Spinal cord (tissue), 10 donors: Measurements from ENCODE around the gene IPCEF1. TPM values are rescaled to one million over a fixed set of nuclear protein-coding genes. Genes with fewer than 3 reads are reported as not detected.

Experiments used
- DNase-seq, 6 donors: peaks; one replicate each; pipeline versions ENCODE4 v3.0.0 to v3.0.0-alpha.2; 2013 to 2015; ENCODE audit warnings: low spot score in 6 of 6, low read depth in 4 of 6
- H3K27ac ChIP-seq: one replicate; pipeline ENCODE4 v1.5.1; 2013; ENCODE audit warnings: low read depth, low read length, control low read depth
- H3K27me3 ChIP-seq: one replicate; pipeline ENCODE4 v1.6.1; 2013; ENCODE audit warnings: low read length; ENCODE audit not compliant: control insufficient read depth, insufficient read depth
- H3K36me3 ChIP-seq: one replicate; pipeline ENCODE4 v1.6.1; 2013; ENCODE audit warnings: low read length; ENCODE audit not compliant: control insufficient read depth, insufficient read depth
- H3K4me1 ChIP-seq: one replicate; pipeline ENCODE4 v1.6.1; 2013; ENCODE audit warnings: low read length; ENCODE audit not compliant: control insufficient read depth, insufficient read depth
- H3K4me3 ChIP-seq: one replicate; pipeline ENCODE4 v1.5.1; 2013; ENCODE audit warnings: low read depth, low read length, control low read depth
- H3K9me3 ChIP-seq: one replicate; pipeline ENCODE4 v1.6.1; 2013; ENCODE audit warnings: low read length; ENCODE audit not compliant: control insufficient read depth, insufficient read depth
- WGBS: methylation state at CpG from one replicate; pipeline ENCODE4 v1.1.5; 2013; ENCODE audit warnings: missing lambda C conversion rate; ENCODE audit not compliant: insufficient coverage; 5-methylcytosine and 5-hydroxymethylcytosine counted together
- polyA plus RNA-seq, 2 donors: library from polyadenylated mRNA; unstranded; fragments of 120-200 nt; gene quantifications; one replicate each; pipeline ENCODE4 v1.2.1, GENCODE V29; 2013; ENCODE audit not compliant: insufficient read length in 2 of 2
- total RNA-seq, 2 donors: library from RNA; depleted of rRNA in 1 of 2; stranded (reverse); fragments of 120-200 nt in 1 of 2; fragments of >200 nt in 1 of 2; gene quantifications; one replicate each; pipeline versions ENCODE4 v1.2.3 to v1.2.4, GENCODE V29; 2013 to 2014
- donor health status: healthy.

The IPCEF1 gene
- total and polyA plus RNA-seq, 4 donors: 5.4 to 11.8 (median 8.2) TPM

DNA sequence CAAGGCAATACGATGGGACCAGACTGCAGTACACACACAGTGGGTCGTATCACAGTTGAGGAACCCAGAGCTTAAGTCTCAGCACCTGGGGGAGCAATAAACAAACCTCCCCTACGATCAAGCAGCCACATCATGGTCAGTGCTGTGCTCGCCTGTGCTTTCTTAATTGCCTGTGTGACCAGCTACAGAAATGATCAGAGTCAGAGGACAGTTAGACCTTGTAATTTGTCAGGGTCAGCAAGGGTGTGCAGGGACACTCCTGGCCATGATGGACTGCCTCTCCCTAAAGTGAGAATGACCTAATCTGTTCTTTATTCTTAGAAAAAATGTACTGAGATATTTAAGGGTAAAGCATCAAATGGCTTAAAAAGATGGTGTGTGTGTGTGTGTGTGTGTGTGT is 239.1 kb downstream of the IPCEF1 start:
- H3K9me3 ChIP-seq: no peaks in the 10 kb centered on the region
- H3K4me1 ChIP-seq: no peaks in the 10 kb centered on the region
- no peaks in the 10 kb centered on the region for H3K27me3 ChIP-seq
- no peak overlapping the region for H3K27ac ChIP-seq
- WGBS: 61% methylated on average over 4 of the region's 4 CpGs
- H3K36me3 ChIP-seq: no peaks in the 10 kb centered on the region
- no peak overlapping the region for H3K4me3 ChIP-seq
- no peak for DNase-seq

DNA sequence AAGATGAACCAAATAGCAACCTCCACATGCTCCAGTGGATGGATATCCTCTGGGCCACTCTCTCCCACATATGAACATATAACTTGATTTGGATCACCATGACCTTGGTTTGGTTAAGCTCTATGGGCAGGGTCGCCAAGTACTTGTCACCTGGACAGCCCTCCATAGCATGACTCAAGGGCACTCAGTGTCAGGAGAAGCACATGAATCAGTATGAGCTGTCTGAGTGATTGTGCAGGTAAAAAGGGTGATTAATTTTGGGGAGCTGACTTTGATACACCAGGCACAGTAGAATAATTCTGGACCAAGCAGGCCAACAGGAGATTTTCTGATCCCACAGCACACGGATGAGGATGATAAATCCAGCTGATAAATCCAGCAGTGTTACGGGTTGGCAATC is 243.2 kb downstream of the IPCEF1 start:
- Histone ChIP-seq H3K4me1 (no peaks in the 10 kb centered on the region), H3K27ac (no peak overlapping the region)
- 100% methylated on average over 3 of the region's 3 CpGs for WGBS

DNA sequence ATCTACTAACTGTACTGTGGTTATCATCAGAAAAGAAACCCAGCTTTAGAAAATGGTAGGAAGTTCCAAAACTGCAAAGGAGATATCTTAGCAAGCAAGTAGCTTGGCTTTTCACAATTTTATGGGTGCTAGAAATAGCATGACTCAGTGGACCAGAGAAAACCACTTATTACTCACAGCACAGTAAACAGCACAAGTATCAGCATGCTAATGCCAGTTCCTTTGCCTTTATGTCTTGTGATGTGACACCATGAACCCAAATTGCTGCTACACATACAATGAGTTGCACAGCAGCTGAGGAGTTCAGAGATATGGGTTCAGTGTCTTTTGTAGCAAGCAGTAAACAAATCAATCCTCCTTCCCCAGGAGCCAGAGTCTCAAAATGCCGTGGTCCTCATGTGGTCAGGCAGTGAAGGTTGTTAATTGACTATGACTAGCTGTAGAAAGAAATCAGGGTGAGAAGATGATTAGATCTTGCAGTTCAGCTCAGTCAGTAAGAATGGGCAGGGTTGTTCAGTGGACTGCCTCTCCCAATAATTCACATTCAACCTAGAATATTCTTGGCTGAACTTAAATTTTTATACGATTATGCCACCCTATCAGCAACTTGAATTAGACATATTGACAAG is 244.3 kb downstream of the IPCEF1 start:
- Histone ChIP-seq H3K27ac (no peak overlapping the region), H3K27me3 (no peaks in the 10 kb centered on the region)
- WGBS: 100% methylated on average over 1 of the region's 2 CpGs

More for the DNA sequence above, 243.2 kb downstream of the IPCEF1 start:
- H3K27me3 ChIP-seq: no peaks in the 10 kb centered on the region
- no peak for DNase-seq
- H3K9me3 ChIP-seq: no peaks in the 10 kb centered on the region
- no peak overlapping the region for H3K4me3 ChIP-seq
- no peaks in the 10 kb centered on the region for H3K36me3 ChIP-seq

DNA sequence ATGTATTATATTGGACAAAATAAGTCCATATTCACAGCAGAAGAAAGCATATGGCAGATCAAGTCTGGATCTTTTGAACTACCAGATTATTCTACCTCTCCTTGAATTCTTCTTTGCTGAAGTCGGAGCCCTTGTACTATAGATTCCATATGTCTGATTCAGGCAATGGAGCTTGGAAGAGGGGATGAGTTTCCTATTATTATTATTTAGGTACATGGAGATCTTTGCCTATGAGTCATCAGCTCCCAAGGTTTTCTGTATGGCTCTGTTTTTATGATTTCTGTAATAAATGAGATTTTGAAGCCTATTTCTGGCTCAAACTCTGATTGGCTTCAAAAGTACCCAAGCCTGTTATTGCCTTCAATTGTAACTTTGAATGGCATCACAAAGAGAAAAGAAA is 245.6 kb downstream of the IPCEF1 start:
- no peaks in the 10 kb centered on the region for H3K9me3 ChIP-seq

More for the DNA sequence above, 244.3 kb downstream of the IPCEF1 start:
- Histone ChIP-seq H3K4me1 (no peaks in the 10 kb centered on the region), H3K4me3 (no peak overlapping the region), H3K36me3 (no peaks in the 10 kb centered on the region), H3K9me3 (no peaks in the 10 kb centered on the region)
- no peak for DNase-seq

DNA sequence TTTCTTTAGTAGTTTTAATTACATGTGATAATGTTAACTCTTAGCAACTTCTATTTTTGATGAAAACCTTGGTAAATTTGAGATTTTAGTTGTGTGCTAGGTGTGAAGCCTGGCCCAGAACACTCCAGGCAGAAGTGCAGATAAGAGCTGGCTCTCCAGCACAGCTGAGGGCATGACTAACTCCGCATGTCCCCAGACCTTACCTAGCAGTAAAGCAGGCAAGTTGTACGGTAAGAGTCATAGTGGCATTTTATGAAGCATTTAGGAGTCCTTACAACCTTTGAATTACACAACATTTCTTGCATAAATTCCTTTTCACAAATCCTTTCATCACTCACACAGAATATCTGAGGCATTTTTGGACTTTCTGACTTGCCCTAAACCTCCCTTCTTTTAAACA is 250.4 kb downstream of the IPCEF1 start:
- no peaks in the 10 kb centered on the region for H3K9me3 ChIP-seq
- no peak overlapping the region for H3K27ac ChIP-seq
- H3K4me1 ChIP-seq: no peaks in the 10 kb centered on the region
- WGBS: 100% methylated on average over 1 of the region's 2 CpGs
- H3K36me3 ChIP-seq: no peaks in the 10 kb centered on the region
- H3K4me3 ChIP-seq: no peak overlapping the region
- DNase-seq: no peak
- H3K27me3 ChIP-seq: no peaks in the 10 kb centered on the region

More for the DNA sequence above, 245.6 kb downstream of the IPCEF1 start:
- H3K27me3 ChIP-seq: no peaks in the 10 kb centered on the region
- no CpG with 5 or more reads among the region's 1 CpG for WGBS
- H3K36me3 ChIP-seq: no peaks in the 10 kb centered on the region
- DNase-seq: no peak
- H3K27ac ChIP-seq: no peak overlapping the region
- H3K4me1 ChIP-seq: no peaks in the 10 kb centered on the region
- H3K4me3 ChIP-seq: no peak overlapping the region

Other genes with a start within 250 kb of the IPCEF1 start
- gene CNKSR3, start 153.9 kb upstream of the IPCEF1 start, total RNA-seq: 10 to 100 TPM in 1 of 2 donors, 1 to 10 TPM in 1; 4.9 to 17.0 TPM
- gene CNKSR3, start 153.9 kb upstream of the IPCEF1 start, polyA plus RNA-seq: 1 to 10 TPM; 8.7 to 8.9 TPM